Muscle of arm (tissue), 14 donors: ENCODE results near the gene DFFB. TPM values are rescaled to one million over a fixed set of nuclear protein-coding genes. Genes with fewer than 3 reads are reported as not detected.
"Not testable (repeated sequence)": the region's sequence is repeated elsewhere in the genome, so short reads cannot be mapped to it uniquely, and the experiment has no call there.

Experiments
- DNase-seq: peaks from one replicate; pipeline ENCODE4 v3.0.0-alpha.2; 2013
- long read RNA-seq, 11 donors: transcript quantifications; one replicate each; lab custom pipeline, GENCODE V29; 2026
- polyA plus RNA-seq, 12 donors: library from polyadenylated mRNA; unstranded; fragments of 120-200 nt; gene quantifications; one replicate each; pipeline ENCODE4 v1.2.1, GENCODE V29; 2013; ENCODE audit not compliant: insufficient read length in 12 of 12

The DFFB gene, protein sequence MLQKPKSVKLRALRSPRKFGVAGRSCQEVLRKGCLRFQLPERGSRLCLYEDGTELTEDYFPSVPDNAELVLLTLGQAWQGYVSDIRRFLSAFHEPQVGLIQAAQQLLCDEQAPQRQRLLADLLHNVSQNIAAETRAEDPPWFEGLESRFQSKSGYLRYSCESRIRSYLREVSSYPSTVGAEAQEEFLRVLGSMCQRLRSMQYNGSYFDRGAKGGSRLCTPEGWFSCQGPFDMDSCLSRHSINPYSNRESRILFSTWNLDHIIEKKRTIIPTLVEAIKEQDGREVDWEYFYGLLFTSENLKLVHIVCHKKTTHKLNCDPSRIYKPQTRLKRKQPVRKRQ
- 1 to 10 TPM in 10 of 12 donors, not detected in 2; 3.4 to 8.7 (median 4.4) TPM for polyA plus RNA-seq
- long read RNA-seq, donor 1, partial matches to known transcripts: 0 of 2 reads
- long read RNA-seq, donor 1, other reads (novel, unspliced or antisense): 0 of 2 reads
- long read RNA-seq, donor 2, partial matches to known transcripts: 12 of 12 reads
- long read RNA-seq, donor 2, other reads (novel, unspliced or antisense): 0 of 12 reads
- long read RNA-seq, donor 3, partial matches to known transcripts: 5 of 5 reads
- long read RNA-seq, donor 3, other reads (novel, unspliced or antisense): 0 of 5 reads
- long read RNA-seq, donor 4, partial matches to known transcripts: 0 of 1 reads
- long read RNA-seq, donor 4, other reads (novel, unspliced or antisense): 0 of 1 reads
- long read RNA-seq, donor 5, partial matches to known transcripts: 12 of 13 reads
- long read RNA-seq, donor 5, other reads (novel, unspliced or antisense): 0 of 13 reads
- long read RNA-seq, donor 6: 0 reads
- long read RNA-seq, donor 7: 0 reads
- long read RNA-seq, donor 8, partial matches to known transcripts: 6 of 8 reads
- long read RNA-seq, donor 8, other reads (novel, unspliced or antisense): 0 of 8 reads
- long read RNA-seq, donor 9: 0 reads
- long read RNA-seq, donor 10: 0 reads
- long read RNA-seq, donor 11: 0 reads

DNA sequence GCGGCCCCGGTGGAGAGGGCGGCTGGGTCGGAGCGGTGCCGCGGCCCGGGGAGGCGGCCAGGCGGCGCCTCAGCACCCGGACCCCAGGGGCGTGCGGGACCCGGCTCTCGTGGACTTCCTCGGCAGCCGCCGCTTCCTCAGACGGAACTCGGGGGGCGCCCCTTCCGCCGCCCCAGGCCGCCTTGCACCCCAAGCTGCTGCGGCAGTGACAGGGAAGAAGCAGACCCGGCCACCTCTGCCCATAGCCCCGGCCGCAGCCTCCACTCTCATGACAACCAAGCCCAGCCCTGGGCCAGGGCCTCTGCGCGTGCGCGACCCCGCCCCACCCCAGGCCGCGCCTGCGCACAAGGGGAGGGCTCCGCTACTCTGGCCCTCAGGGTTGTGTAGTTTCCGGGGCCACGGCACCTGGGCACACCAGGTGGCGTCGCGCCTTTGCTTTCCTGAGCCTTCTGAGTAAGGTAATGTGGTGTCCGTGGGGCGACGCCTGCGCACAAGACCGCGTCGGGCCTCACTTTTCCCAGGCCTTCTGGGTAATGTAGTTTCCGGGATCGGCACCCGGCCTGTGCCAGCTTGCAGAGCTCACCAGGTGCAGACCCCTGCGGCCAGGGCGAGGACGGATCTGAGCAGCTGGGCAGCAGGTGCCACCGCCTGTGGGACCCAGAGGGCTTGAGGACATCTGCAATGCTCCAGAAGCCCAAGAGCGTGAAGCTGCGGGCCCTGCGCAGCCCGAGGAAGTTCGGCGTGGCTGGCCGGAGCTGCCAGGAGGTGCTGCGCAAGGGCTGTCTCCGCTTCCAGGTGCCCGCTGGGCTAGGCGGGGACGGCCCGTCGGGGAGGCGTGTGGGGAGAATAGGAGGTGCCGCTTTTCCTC is at the start of gene DFFB, which contains the start of gene CEP104:
TSS of gene DFFB (plus strand) at position 554 of the 868 bp plus-strand sequence. CDS start at position 682, 128 bp downstream.
TSS of gene CEP104 (minus strand) at position 289 of the 868 bp plus-strand sequence. CDS start 4,804 bp downstream, outside the sequence.
- peak; percentile 88 for DNase-seq

DNA sequence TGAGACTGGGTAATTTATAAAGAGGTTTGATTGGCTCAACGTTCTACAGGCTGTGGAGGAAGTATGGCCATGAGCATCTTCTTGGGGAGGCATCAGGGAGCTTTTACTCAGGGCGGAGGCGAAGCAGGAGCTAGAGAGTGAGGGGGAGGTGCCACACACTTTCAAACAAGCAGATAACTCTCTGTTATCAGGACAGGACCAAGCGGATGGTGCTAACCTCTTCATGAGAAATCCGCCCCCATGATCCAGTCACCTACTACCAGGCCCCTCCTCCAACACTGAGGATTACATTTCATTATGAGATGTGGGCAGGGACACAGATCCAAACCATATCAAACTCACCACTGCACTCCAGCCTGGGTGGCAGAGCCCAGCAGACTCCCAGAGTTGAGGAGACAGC is 49.5 kb upstream of the DFFB start:
- no peak for DNase-seq

DNA sequence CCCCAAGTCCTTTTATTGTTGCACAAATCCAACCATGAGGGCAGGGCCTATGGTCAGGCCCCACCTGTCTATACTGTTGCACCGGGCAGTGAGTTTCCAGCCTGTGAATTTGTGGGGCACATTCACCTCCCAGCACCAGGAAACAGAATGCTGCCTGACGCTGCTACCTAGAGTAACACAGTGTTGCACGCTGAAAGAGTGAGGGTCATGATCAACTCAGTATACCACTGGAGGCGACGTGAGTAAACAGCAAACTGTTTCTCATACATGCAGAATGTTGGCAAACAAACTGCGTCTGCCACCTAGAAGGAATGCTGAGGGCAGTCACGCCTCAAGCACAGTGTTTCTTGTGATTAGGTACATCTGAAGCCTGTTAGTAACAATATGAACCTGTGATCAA is 47.6 kb upstream of the DFFB start:
- DNase-seq: no peak

DNA sequence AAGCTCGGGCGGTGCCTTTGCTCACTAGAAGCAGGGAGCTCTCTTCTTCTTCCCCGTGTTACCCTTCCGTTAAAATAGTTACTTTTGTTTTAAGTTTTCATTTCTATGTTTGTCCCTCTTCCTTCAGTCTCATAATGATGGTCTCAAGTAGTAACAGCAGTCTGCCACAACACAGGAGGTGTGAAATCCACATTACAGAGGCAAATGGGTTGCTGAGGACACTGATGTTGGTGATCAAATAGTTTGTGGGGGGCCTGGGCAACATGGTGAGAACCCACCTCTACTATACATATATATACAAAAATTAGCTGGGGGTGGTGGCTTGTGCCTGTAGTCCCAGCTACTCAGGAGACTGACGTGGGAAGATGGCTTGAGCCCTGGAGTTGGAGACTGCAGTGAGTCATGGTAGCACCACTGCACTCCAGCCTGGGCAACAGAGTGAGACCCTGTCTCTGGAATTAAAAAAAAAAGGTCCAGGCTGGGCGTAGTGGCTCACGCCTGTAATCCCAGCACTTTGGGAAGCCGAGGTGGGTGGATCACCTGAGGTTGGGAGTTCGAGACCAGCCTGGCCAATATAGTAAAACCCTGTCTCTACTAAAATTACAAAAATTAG is 47.0 kb upstream of the DFFB start:
- not testable (repeated sequence) for DNase-seq

DNA sequence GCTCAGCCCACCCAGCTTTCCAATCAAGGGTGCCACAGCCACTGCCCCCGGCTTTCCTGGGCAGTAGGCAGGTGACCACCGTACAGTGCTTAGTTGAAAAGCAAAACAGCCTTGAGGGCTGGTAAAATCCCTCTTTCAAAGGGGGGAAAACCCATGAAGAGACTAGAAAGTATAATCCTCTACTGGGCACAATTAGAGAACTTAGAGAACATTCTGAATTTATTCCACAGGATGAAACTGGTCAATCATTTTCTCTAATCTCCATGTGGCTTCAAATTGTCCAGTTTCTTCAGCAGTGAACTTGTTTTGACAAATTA is 45.7 kb upstream of the DFFB start:
- no peak for DNase-seq

DNA sequence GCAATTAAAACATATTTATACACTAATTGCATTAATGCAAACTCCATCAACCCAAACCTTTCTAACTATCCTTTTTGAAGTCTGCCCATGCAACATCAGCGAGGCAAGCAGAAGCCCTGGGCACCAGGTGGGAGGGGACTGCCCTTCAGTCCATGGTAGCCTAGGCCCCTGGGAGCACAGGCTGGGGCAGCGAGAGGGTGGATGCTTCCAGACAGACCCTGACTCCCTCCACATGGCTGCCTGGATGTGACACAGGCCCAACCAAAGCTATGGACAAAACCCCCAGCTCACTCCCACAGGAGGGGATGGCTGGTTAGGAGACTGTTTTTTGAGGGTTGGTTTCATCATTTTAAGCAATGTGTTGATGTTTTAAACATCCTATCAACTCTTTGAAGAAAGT is 43.2 kb upstream of the DFFB start:
- no peak for DNase-seq

DNA sequence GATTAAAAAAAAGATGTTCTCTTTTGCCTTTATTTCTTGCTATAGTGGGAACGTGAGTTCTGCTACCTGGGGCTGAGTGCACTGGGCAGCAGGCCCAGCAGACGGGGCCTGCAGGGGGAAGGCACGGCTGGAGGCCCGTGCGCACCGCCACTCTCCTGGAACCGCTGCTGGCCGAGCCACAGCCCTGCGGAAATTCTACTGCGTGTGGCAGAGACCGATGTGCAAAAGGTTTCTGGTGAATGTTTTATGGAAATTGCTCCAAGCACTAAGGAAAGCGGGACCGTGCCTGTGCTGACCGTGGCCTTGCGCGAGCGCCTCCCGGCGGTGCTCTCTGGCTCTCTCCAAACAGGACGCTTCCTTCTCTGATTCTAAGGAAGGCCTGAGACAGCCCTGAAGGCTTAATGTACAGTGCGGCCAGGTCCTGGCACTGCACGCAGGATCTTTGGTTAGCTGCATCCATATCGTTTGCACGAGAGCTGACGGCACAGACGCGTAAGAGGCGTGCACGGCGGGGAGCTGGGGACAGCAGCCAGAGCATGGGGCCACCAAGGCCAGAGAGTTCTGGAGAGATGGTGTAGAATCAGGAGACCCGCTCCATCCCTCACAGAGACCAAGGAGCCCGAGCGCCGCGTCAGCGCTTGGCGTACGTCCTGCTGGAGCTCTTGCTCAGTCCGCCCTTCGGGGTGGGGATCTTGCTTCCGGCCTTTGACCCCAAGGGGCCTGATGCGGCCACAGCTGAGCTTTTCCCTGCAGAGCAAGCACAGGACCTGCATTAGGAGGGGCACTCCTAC is 42.3 kb upstream of the DFFB start:
- no peak for DNase-seq

DNA sequence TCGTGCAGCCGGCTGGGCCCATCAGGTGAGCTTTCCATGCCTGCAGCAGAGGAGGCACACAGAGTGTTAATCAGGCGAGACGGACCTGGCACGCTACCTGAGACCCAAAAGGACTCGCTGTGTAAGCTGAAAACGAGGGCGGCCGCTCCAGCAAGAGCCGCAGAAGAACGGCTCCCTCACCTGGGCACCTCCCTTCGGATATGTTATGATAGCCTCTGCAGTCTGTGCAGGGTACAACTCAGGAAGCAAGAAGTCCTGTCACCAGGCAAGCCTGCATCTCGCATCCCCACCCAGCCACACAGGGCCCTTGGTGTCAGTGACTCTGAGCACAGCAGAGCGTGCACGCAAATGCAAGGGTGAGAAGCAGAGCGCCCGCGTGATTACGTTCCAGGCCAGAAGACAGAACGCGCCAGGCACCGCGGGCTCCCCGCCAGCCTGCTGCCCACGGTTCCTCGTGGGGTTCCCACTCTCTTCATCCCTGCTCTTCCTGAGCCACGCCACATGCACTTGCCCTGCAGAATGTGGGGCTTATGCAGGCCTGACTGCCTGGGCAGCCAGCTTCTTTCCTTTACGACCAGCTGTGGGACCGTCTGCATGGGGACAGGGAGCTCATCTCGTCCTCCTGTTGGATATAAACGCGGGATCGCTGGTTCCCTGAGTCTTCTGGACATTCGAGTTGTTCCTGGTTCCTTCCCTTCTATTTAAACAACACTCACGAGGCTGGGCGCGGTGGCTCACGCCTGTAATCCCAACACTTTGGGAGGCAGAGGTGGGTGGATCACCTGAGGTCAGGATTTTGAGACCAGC is 40.7 kb upstream of the DFFB start:
- no peak for DNase-seq

DNA sequence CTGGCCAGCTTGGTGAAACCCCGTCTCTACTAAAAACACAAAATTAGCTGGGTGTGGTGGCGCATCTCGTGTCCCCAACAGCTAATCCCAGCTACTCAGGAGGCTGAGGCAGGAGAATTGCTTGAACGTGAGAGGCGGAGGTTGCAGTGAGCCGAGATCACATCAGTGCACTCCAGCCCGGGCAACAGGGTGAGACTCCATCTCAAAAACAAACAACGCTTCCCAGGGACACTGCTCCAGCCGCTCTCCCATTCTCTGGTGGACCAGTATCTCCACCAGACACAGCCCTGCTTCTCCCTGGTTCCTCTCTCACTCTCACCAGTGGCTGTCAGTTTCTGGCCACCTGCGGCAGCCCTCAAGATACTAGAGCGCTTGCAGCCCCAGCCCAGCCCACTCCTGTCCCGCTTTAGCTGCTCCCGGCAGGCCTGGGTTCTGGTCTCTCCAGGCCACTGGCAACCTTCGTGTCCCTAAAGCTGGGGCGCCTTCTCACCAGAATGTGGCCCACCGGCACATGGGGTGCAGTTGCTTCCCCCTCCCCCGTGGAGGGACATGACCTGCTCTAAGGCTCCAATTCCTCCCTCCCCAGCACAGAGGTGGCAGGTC is 40.0 kb upstream of the DFFB start:
- no peak for DNase-seq

DNA sequence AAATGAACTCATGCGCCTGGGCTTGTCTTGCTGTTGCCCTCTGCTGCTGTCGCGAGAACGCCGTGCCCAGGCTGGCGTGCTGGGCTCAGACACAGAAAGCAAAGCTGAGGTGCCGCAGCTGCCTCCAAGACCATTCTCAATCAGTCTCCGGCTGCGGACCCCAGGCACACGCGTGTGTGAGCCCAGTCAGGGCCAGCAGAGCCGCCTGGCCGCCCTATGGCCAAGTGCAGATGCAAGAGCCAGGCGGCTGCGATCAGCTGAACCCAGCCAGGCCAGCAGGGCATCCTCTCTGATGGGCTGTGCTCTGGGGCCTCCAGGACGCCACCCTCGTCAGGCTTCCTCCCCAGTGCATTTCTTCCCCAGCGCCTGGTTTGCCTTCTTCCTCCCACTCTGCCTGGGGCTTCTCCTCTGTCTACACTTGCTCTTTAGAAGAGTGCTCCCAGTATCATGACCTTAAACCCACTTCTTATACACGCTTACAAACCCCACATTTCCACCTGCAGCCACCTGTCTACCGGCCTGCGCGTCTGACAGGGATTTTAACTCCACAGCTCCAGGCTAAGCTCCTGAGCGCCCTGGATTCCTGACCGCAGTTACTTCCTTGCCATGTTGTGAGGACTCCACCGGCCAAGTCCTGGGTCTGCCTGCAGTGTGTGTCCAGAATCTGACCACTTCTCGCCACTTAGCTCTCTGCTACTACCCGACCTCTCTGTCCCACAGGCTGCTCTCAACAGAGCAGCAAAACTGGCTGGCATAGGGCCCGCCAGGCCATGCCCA is 39.3 kb upstream of the DFFB start:
- no peak for DNase-seq

DNA sequence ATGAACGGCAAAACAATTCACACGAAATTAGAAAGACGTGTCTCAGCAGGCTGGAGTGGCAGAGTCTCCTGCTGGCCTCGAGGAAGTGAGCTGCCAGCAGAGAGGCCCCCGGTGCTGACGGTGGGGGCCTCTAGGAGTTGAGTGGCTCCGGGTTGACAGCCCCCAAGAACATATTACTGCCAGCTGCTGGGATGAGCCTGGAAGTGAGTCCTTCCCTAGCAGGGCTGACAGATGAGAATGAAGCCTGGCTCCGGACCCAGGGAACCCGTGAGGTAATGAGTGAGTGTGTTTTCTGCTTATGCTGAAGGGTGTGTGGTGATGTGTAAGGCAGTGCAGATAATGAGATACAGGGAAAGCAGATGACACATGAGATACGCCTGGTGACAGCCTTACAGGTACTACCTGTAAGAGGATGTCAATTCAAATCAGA is 37.5 kb upstream of the DFFB start:
- DNase-seq: no peak

DNA sequence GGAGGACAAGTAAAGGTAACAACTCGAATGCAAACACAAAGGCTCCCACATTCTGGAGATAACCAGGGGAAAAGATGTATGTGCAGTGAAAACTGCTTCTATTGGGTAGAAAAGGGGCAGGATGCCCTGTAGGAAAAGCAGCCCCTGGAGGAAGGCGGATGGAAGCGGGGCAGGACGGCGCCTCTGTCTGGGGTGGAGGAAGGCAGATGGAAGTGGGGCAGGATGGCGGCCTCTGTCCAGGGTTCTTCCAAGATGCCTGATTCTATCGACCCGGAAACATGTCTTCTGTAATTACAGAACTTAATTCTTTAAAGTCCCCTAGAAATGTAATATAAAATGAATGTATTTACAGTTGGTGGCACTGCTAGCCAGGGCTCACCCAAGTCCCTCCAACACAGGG is 37.0 kb upstream of the DFFB start:
- no peak for DNase-seq

DNA sequence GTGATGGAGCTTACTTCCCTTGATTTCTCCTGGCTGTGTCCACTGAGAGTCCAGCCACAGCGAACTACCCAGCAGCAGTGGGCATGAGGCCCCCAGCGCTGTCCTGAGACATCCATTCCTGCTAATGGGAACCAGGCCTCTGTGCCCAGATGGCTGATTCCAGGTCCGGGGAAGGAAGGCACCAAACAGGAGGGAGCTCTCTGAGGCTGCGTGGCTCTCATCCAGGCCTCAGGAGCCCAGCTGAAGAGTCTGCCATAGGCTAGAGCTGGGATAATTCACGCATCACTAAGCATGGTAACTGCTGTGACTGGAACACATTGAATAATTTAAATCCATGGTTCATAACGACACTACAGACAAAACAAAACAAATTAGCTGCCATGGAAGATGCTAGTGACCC is 36.3 kb upstream of the DFFB start:
- no peak for DNase-seq

DNA sequence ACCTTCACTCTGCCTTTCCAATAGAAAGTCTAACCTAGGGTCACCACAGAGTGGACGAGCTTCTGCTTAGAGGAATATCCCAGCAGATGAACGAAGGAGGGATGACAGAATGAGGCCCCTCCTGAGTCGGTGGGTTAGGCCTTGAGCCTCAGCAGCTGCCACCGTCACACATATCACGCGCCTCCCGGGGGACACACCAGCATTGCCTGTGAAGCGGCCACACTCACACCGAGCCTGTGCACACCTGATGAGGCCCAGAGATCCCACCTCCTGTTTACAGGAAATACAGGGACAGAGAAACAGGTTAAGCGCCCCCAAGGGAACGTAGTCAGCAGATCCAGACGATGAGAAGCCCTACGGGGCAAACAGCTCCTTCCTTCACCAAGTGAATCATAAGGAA is 35.8 kb upstream of the DFFB start:
- DNase-seq: no peak

DNA sequence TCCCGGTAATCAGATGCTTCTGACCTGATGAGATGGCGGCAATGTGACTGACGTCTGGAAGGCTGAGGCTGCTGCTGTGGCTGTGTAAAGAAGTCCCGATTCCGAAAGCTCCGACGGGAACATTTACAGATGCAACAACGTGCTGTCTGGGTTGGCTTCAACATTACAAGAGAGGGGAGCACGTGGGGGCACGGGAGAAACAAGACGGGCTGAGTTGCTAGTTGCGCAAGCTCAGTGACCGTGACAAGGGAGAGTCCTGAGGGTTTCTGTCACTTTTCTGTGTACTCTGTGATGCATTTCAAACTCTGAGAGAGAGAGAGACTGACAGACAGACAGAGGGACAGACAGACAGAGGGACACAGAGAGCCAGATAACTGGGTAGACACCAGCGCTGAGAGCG is 35.4 kb upstream of the DFFB start:
- no peak for DNase-seq

DNA sequence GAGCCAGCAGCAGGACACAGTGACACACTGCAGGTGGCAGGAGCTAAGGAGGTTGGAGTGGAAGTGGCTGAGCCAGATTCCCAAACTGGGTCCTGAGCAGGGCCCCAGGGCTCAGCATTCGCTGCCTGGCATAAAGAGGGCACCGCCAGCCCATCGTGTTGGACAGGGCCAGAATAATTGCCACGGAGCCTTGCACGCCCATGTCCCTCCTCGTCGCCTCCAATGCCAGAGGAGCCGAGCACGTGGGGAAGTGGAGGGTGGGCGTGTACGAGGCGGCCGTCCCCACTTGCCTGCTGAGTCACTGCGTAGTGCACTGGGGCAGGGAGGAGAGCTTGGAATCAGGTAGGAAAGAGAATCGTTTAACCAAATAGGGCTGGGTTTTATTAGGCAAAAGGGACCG is 34.9 kb upstream of the DFFB start:
- no peak for DNase-seq

DNA sequence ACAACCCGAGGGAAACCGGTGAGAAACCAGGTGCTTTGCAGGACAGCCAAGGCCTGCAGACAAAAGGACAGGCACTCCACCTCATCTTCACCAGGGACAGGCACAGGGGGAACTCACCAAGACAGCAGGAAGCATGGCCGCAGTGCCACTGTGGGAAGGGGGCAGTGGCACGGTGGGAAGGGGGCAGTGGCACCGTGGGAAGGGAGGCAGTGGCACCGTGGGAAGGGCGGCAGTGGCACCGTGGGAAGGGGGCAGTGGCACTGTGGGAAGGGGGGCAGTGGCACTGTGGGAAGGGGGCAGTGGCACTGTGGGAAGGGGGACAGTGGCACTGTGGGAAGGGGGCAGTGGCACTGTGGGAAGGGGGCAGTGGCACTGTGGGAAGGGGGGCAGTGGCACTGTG is 32.6 kb upstream of the DFFB start:
- DNase-seq: no peak

DNA sequence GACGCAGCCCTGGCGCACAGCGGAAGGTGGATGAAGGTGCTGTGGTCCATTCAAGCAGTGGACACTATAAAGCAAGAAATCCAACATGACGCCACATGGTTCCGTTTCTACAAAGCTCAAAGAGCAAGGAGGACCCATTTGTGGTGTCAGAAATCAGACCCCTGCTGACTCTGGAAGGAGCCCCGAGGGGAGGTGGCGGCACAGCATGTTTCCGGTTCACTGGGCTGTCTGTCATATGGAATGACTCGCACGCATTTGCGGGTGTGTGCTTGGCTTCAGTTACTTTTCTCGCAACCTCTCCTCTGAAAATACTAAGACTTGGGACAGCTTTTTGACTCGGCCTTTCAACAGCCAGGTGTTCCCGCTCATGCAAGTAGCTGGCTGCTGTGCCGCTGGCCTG is 31.9 kb upstream of the DFFB start:
- no peak for DNase-seq
